Rectal smooth muscle tissue (tissue), 1 donor: ENCODE results near the gene GABRQ.

Source experiments
- H3K27ac ChIP-seq: one replicate; pipeline ENCODE4 v1.7.0; 2013; ENCODE audit warnings: low read depth, low read length, inconsistent platforms
- H3K27me3 ChIP-seq: one replicate; pipeline ENCODE4 v1.7.0; 2013; ENCODE audit warnings: low read length; ENCODE audit not compliant: control insufficient read depth, insufficient read depth
- H3K36me3 ChIP-seq: one replicate; pipeline ENCODE4 v1.7.0; 2013; ENCODE audit warnings: low read length; ENCODE audit not compliant: control insufficient read depth, insufficient read depth
- H3K4me1 ChIP-seq: one replicate; pipeline ENCODE4 v1.7.0; 2013; ENCODE audit warnings: low read length; ENCODE audit not compliant: control insufficient read depth, insufficient read depth
- H3K4me3 ChIP-seq: one replicate; pipeline ENCODE4 v1.7.0; 2013; ENCODE audit warnings: low read length
- H3K9ac ChIP-seq: one replicate; pipeline ENCODE4 v1.7.0; 2013; ENCODE audit warnings: low read length

The GABRQ gene

GRCh38 chrX:152637649-152638442, at the start of gene GABRQ:
TSS of gene GABRQ (plus strand) at chrX:152637895. CDS start at chrX:152638203, 308 bp downstream.
- Histone ChIP-seq H3K27ac (no peak within 1 kb of the TSS), H3K27me3 (peaks cover 17% of the 10 kb centered on the region), H3K36me3 (no peaks in the 10 kb centered on the region), H3K4me3 (no peak within 1 kb of the TSS), H3K4me1 (no peaks in the 10 kb centered on the region), H3K9ac (no peak within 1 kb of the TSS)

- Histone ChIP-seq H3K27ac (no peak overlapping the region), H3K9ac (no peak overlapping the region), H3K4me3 (no peak overlapping the region), H3K27me3 (no peaks in the 10 kb centered on the region), H3K36me3 (no peaks in the 10 kb centered on the region), H3K4me1 (no peaks in the 10 kb centered on the region)
Measured at GRCh38 chrX:152588206-152588605, 49.5 kb upstream of the GABRQ start.

GRCh38 chrX:152600853-152601633, 36.7 kb upstream of the GABRQ start:
- no peaks in the 10 kb centered on the region for H3K27me3 ChIP-seq
- no peak overlapping the region for H3K4me3 ChIP-seq
- no peak overlapping the region for H3K9ac ChIP-seq
- no peaks in the 10 kb centered on the region for H3K36me3 ChIP-seq
- no peak overlapping the region for H3K27ac ChIP-seq
- H3K4me1 ChIP-seq = no peaks in the 10 kb centered on the region

GRCh38 chrX:152601848-152602616, 35.7 kb upstream of the GABRQ start:
- Histone ChIP-seq H3K27ac (no peak overlapping the region), H3K36me3 (no peaks in the 10 kb centered on the region), H3K4me1 (no peaks in the 10 kb centered on the region), H3K27me3 (no peaks in the 10 kb centered on the region), H3K9ac (no peak overlapping the region), H3K4me3 (no peak overlapping the region)

GRCh38 chrX:152614791-152615190, 22.9 kb upstream of the GABRQ start:
- no peak overlapping the region for H3K27ac ChIP-seq
- no peak overlapping the region for H3K9ac ChIP-seq
- no peak overlapping the region for H3K4me3 ChIP-seq
- H3K4me1 ChIP-seq = no peaks in the 10 kb centered on the region
- no peaks in the 10 kb centered on the region for H3K36me3 ChIP-seq
- H3K27me3 ChIP-seq = no peaks in the 10 kb centered on the region

- Histone ChIP-seq H3K27ac (no peak overlapping the region), H3K4me3 (no peak overlapping the region), H3K9ac (no peak overlapping the region), H3K27me3 (no peaks in the 10 kb centered on the region), H3K4me1 (no peaks in the 10 kb centered on the region), H3K36me3 (no peaks in the 10 kb centered on the region)
Measured at GRCh38 chrX:152619897-152620296, 17.8 kb upstream of the GABRQ start.

GRCh38 chrX:152632445-152633097, 5.1 kb upstream of the GABRQ start:
- Histone ChIP-seq H3K9ac (no peak overlapping the region), H3K4me3 (no peak overlapping the region), H3K36me3 (no peaks in the 10 kb centered on the region), H3K27ac (no peak overlapping the region), H3K27me3 (no peaks in the 10 kb centered on the region), H3K4me1 (no peaks in the 10 kb centered on the region)

- H3K27ac ChIP-seq = no peak overlapping the region
- H3K27me3 ChIP-seq = peaks cover 17% of the 10 kb centered on the region
- H3K4me1 ChIP-seq = no peaks in the 10 kb centered on the region
- no peak overlapping the region for H3K9ac ChIP-seq
- H3K36me3 ChIP-seq = no peaks in the 10 kb centered on the region
- H3K4me3 ChIP-seq = no peak overlapping the region
Measured at GRCh38 chrX:152635941-152636340, 1.8 kb upstream of the GABRQ start.

- no peak overlapping the region for H3K27ac ChIP-seq
- no peak overlapping the region for H3K9ac ChIP-seq
- H3K4me1 ChIP-seq = no peaks in the 10 kb centered on the region
- no peaks in the 10 kb centered on the region for H3K36me3 ChIP-seq
- H3K27me3 ChIP-seq = peaks cover 17% of the 10 kb centered on the region
- H3K4me3 ChIP-seq = no peak overlapping the region
Measured at GRCh38 chrX:152638443-152638904, 779 bp downstream of the GABRQ start.

GRCh38 chrX:152639426-152639825, 1.7 kb downstream of the GABRQ start:
- no peaks in the 10 kb centered on the region for H3K4me1 ChIP-seq
- peaks cover 17% of the 10 kb centered on the region for H3K27me3 ChIP-seq
- H3K27ac ChIP-seq = no peak overlapping the region

GRCh38 chrX:152640034-152640818, 2.5 kb downstream of the GABRQ start:
- no peak overlapping the region for H3K4me3 ChIP-seq
- H3K4me1 ChIP-seq = no peaks in the 10 kb centered on the region
- no peak overlapping the region for H3K27ac ChIP-seq
- H3K36me3 ChIP-seq = no peaks in the 10 kb centered on the region
- H3K9ac ChIP-seq = no peak overlapping the region
- peaks cover 17% of the 10 kb centered on the region for H3K27me3 ChIP-seq

More at GRCh38 chrX:152639426-152639825, 1.7 kb downstream of the GABRQ start:
- Histone ChIP-seq H3K4me3 (no peak overlapping the region), H3K36me3 (no peaks in the 10 kb centered on the region), H3K9ac (no peak overlapping the region)
